Stimulated activated CD4-positive, alpha-beta T cell treated with anti-CD3 and anti-CD28 coated beads, Interleukin-2, amount 100 ng/mL, for 48 hours (primary cell): Measurements from ENCODE around the gene RAX2.
"Not testable (repeated sequence)": the region's sequence is repeated elsewhere in the genome, so short reads cannot be mapped to it uniquely, and the experiment has no call there.

Experiments used
- DNase-seq, 2 donors: peaks; one replicate each; pipeline ENCODE4 v3.0.0-alpha.2; 2020

RAX2 gene

DNA sequence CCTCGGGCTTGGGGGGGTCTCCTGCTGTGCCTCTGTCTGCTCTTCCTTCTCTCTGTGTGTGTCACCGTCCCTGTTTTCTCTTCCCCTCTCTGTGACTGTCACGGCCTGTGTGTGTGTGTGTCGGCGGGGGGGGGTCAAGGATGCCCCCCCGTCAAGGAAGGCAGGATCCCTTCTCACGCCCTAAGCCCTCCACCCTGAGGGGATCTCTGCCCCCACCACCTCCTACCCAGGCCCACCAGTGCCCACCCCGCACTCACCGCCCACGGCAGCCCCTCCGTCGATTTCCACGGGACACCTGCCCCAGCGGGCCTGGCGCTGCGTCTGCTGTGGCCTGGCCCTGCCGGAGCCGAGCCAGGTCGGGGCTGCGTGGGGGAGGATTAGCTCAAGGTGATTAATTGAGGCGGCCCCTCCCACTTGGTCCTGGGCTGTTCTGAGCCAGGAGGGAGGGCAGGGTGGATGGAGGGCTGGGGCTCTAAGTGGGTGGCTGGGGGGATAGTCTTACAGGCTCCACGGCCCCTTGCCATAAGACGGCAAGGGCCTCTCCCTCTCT is at the start of gene RAX2:
Gene RAX2 (minus strand): TSS at position 323 of the 550 bp plus-strand sequence. CDS start 486 bp downstream, outside the sequence.
- DNase-seq = no peak

- DNase-seq = no peak
Observed at GRCh38 chr19:3821156-3821555, 49.1 kb upstream of the RAX2 start.

- no peak for DNase-seq
Observed at GRCh38 chr19:3819989-3820388, 48.0 kb upstream of the RAX2 start.

GRCh38 chr19:3818918-3819317 is 46.9 kb upstream of the RAX2 start:
- DNase-seq = no peak

DNA sequence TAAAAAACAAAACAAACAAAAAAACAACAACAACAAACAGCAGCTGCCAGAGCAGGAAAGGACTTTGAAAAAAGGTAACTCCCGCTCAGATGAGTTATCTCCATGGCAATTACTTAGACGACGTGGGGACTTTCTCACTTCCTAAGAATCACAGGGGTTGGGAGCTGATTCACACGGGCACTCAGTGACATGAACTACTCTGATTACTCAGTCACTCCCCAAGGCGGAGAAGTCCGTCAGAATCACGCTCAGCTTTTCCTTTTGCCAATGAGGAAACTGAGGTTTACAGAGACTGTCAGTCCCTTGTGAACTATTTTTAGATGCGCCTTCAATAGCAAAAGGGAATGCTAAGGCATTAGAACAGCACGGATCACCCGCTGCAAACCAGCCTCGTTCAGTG is 46.4 kb upstream of the RAX2 start:
- peak; percentile 31 to 44 for DNase-seq

DNA sequence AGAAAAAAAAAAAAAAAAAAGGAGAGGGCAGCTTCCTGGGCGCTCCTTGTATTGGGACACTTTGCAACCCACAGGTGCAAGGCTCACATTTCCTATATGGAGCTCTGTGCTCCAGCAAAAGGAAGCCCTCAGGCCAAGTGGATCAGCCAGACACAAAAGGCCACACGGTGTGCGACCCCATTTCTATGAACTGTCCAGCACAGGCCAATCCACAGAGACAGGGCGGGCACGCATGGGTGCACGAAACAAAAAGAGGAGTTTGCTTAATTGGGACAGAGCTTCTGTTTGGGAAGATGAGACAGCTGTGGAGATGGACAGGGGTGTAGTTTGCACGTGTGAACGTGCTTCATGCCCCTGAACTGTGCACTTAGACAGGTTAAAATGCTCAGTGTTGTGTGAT is 45.7 kb upstream of the RAX2 start:
- no peak for DNase-seq

DNA sequence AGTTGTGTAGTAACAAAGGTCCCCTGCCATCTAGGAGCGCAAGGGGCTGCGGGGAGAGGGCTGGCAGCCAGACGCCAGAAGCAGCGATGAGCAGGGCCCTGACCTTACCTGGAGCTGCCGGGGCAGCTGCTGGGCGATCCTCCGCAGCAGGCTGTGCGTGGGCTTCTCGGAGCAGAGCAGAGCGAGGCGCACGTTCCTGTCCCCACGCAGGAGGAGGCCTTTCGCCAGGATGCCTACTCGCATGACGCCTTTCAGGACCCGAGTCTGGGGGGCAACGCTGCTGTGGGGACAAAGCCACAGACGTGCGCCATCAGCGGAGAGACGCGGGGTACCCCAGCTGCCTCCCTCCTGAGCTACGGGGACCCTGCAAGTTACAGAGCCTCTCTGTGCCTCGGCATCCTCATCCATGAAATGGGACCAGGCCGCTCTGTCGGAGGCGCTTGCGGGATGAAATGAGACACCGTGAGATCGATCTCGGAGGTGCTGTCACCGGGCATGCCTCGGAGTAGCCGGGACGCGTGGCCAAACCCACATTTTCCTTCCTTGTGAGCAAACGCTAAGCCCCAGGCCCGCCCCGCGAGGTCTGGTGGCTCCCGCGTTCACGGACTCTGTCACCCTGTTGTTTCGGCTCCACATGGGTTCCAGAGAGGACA is 44.7 kb upstream of the RAX2 start:
- DNase-seq = no peak

DNA sequence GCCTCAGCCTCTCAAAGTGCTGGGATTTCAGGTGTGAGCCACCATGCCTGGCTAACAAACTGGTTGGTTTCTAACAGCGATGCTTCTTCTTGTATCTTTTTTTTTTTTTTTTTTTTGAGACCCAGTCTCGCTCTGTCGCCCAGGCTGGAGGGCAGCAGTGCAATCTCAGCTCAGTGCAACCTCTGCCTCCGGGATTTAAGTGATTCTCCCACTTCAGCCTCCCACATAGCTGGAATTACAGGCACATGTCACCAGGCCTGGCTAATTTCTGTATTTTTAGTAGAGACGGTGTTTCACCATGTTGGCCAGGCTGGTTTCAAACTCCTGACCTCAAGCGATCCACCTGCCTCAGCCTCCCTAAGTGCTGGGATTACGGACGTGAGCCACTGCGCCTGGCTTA is 44.1 kb upstream of the RAX2 start:
- not testable (repeated sequence) for DNase-seq

- no peak for DNase-seq
Observed at GRCh38 chr19:3814648-3815047, 42.6 kb upstream of the RAX2 start.

DNA sequence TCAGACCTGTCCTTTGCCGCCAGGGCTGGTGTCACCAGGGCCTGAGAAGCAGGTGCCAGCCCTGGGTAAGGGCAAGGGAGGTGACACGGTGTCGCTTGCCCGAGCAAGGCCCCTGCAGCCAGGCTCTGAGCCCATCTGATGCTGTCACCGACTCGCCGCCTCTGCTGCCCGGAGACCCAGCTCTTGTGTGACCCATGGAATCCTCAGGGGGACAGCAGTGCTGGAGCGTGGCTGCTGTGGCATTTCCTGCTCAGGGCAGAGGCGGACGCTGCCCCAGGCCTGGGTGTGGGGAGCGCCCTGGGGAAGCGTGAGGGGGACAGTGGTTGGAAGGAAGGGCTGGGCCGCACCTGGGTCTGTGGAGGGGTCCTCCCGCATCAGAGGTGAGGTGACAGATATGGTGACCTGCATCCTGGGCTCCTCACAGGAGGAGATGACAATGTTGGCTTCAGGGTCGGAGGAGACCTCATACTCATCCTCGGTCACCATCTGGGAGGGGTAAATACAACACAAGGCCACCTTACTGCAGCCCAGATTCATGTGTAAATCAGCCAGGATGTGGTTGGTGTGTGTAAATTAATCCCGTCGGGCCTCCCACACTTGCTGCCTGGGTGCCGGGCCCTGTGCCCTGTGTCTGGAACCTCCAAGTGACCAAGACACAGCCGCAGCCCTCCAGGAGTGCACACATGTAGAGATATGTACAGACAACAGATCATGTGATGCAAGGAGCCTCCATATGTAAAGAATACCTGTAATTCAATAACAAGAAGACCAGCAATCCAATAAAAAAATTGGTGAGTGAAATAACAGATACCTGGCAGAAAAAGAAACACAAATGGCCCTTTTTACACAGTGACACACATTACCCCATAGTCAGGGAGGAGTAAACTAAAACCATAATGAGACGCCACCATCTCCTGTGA is 41.7 kb upstream of the RAX2 start:
- no peak for DNase-seq

DNA sequence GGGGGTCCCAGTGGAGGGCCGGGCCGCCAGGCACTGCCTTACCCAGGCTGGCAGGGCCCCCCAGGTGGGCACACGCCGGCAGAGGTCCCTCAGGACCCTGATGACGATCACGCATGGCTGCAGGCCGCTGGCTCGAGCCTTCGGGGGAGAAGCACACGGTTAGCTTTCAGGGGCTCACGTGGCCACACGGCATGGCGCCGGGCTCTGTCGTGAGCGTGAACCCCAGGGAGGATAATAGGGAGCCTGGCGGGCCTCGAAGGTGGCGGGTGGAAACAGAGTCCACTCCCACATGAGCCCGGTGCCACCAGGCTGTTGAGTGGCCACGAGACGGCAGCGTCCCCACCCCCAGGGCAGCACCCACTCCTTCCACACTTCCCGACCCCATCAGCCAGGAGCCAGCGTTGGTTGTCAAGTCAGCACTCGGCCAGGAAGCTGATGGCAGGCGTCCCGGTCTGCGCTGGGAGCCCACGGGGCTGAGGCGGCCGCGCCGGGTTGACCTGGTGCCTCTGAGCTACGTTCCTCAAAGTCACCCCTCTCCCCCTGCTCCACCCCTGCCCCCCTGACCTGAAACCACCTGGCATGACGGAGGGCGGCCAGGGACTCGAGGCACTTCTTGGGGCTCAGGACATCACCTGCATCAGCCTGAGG is 38.8 kb upstream of the RAX2 start:
- no peak for DNase-seq

- no peak for DNase-seq
Observed at GRCh38 chr19:3809881-3810707, 38.1 kb upstream of the RAX2 start.

GRCh38 chr19:3808420-3809143 is 36.6 kb upstream of the RAX2 start:
- no peak for DNase-seq

DNA sequence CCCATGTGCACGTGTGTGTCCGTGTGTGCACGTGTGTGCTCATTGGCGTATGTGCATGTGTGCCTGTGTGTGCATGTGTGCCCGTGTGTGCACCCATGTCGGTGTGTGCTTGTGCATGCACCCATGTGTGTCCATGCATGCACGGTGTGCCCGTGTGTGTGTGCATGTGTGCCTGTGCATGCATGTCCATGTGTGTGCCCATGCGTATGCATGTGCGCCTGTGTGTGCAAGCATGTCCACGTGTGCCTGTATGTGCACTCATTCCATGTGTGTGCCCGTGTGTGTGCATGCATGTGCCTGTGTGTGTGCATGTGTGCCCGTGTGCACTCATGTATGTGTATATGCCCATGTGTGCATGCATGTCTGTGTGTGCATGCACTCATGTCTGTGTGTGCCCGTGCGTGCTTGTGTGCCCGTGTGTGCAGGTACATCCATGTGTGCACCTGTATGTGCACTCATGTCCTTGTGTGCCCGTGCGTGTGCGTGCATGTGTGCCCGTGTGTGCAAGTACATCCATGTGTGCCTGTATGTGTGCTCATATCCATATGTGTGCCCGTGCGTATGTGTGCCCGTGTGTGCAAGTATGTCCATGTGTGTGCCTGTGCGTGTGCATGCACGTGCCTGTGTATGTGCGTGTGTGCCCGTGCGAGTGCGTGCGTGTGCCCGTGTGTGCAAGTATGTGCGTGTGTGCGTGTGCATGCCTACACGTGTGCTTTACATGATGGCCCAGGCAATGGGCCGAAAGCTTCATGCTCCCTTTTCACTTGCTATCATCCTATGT is 35.7 kb upstream of the RAX2 start:
- no peak for DNase-seq

- no peak for DNase-seq
Observed at GRCh38 chr19:3807131-3807480, 35.1 kb upstream of the RAX2 start.

- DNase-seq = no peak
Observed at GRCh38 chr19:3805859-3806258, 33.8 kb upstream of the RAX2 start.

- DNase-seq = no peak
Observed at GRCh38 chr19:3804429-3804828, 32.4 kb upstream of the RAX2 start.

GRCh38 chr19:3803986-3804385 is 32.0 kb upstream of the RAX2 start:
- no peak for DNase-seq

- DNase-seq = no peak
Observed at GRCh38 chr19:3803114-3803888, 31.3 kb upstream of the RAX2 start.

GRCh38 chr19:3801412-3802096 is 29.5 kb upstream of the RAX2 start:
- DNase-seq = peak; percentile 46 to 48
